H1 (cell line): ENCODE data around the gene MILR1. TPM values are rescaled to one million over a fixed set of nuclear protein-coding genes. Genes with fewer than 3 reads are reported as not detected.
A peak's percentile ranks its signal among the peaks of the same experiment; 100 is the strongest.

Experiments used
- CTCF ChIA-PET: fragments of 300-600 bp; sonication (Branson Sonifier 250); formaldehyde crosslinking; loops from one replicate; lab custom pipeline; 2021; ENCODE audit not compliant: partially characterized antibody; lab: Charles Lee
- POLR2A ChIA-PET: fragments of 300-600 bp; sonication (Branson Sonifier 250); formaldehyde crosslinking; loops from one replicate; lab custom pipeline; 2021; ENCODE audit warnings: inconsistent platforms; ENCODE audit not compliant: partially characterized antibody; lab: Charles Lee
- DNase-seq, 2 experiments: peaks; one replicate each; pipeline versions ENCODE4 v3.0.0 to v3.0.0-alpha.2; 2010 to 2022; ENCODE audit warnings: low spot score in 2 of 2, low read depth in 1 of 2, mixed read lengths in 1 of 2
- FAIRE-seq: peaks from 2 replicates; lab custom pipeline; 2011; peaks lifted over from hg19 to GRCh38; lab: Jason Lieb, UNC
- H2AFZ ChIP-seq: 2 replicates; pipeline ENCODE4 v1.8.1; 2012; ENCODE audit warnings: low read length, inconsistent platforms
- H2AK5ac ChIP-seq: 2 replicates; pipeline ENCODE4 v1.6.1; 2013; ENCODE audit warnings: low read depth, low read length
- H2BK120ac ChIP-seq: replicated peaks from 2 replicates; pipeline ENCODE3; 2013; ENCODE audit warnings: low read depth, low read length, inconsistent platforms
- H2BK12ac ChIP-seq: 2 replicates; pipeline ENCODE4 v1.6.1; 2013; ENCODE audit warnings: low read depth, low read length
- H2BK15ac ChIP-seq: 2 replicates; pipeline ENCODE4 v1.6.1; 2013; ENCODE audit warnings: low read length
- H2BK20ac ChIP-seq: 2 replicates; pipeline ENCODE4 v1.6.1; 2013; ENCODE audit warnings: low read length
- H2BK5ac ChIP-seq: 2 replicates; pipeline ENCODE4 v1.6.1; 2013; ENCODE audit warnings: low read depth, low read length
- H3K14ac ChIP-seq: 2 replicates; pipeline ENCODE4 v1.6.1; 2013; ENCODE audit warnings: inconsistent platforms; ENCODE audit not compliant: insufficient read length
- H3K18ac ChIP-seq: 2 replicates; pipeline ENCODE4 v1.6.1; 2013; ENCODE audit warnings: low read length; ENCODE audit errors: extremely low read depth
- H3K23ac ChIP-seq: 2 replicates; pipeline ENCODE4 v1.6.1; 2013; ENCODE audit warnings: inconsistent platforms; ENCODE audit not compliant: insufficient read length
- H3K23me2 ChIP-seq: 2 replicates; pipeline ENCODE4 v1.6.1; 2013; ENCODE audit warnings: low read depth, low read length
- H3K27ac ChIP-seq: 2 replicates; pipeline ENCODE4 v1.6.1; 2011; ENCODE audit warnings: low read depth, low read length, inconsistent platforms
- H3K27me3 ChIP-seq, 4 experiments: replicated peaks in 1 of 4; 1 replicate in 1 of 4; 2 replicates in 3 of 4; pipeline versions ENCODE4 v1.6.1 to v1.8.1; 2011 to 2013; ENCODE audit warnings: low read length in 3 of 4, mild to moderate bottlenecking in 3 of 4, inconsistent platforms in 2 of 4, mixed read lengths in 2 of 4, moderate library complexity in 1 of 4; ENCODE audit not compliant: control insufficient read depth in 3 of 4, insufficient read depth in 3 of 4; ENCODE audit errors: extremely low read depth in 1 of 4
- H3K36me3 ChIP-seq, 4 experiments: 2 replicates each; pipeline versions ENCODE4 v1.6.1 to v1.8.1; 2011 to 2013; ENCODE audit warnings: mild to moderate bottlenecking in 4 of 4, low read length in 3 of 4, moderate library complexity in 2 of 4, control low read depth in 1 of 4, inconsistent platforms in 1 of 4; ENCODE audit not compliant: insufficient read depth in 4 of 4, control insufficient read depth in 2 of 4
- H3K4ac ChIP-seq: replicated peaks from 2 replicates; pipeline ENCODE3; 2013; ENCODE audit warnings: low read length, low read depth, mixed read lengths, inconsistent platforms; ENCODE audit not compliant: insufficient read length
- H3K4me1 ChIP-seq, 4 experiments: replicated peaks in 1 of 4; 1 replicate in 1 of 4; 2 replicates in 3 of 4; pipeline versions ENCODE4 v1.6.1 to v1.8.1; 2011 to 2013; ENCODE audit warnings: low read length in 3 of 4, inconsistent platforms in 2 of 4, mixed read lengths in 1 of 4; ENCODE audit not compliant: insufficient read depth in 4 of 4, control insufficient read depth in 3 of 4
- H3K4me2 ChIP-seq, 2 experiments: 2 replicates each; pipeline versions ENCODE4 v1.6.1 to v1.8.1; 2011 to 2013; ENCODE audit warnings: low read depth in 2 of 2, low read length in 2 of 2, control low read depth in 1 of 2, inconsistent platforms in 1 of 2, mild to moderate bottlenecking in 1 of 2; ENCODE audit not compliant: insufficient read depth in 1 of 2
- H3K4me3 ChIP-seq, 4 experiments: fragments of 200-600, 300-600 bp in 1 of 4; sonication (generic), shearing (Covaris generic), sonication (Bioruptor Twin) in 1 of 4; 2 replicates each; pipeline versions ENCODE4 v1.5.1 to v1.8.1; 2011 to 2016; ENCODE audit warnings: low read length in 4 of 4, low read depth in 3 of 4, control low read depth in 2 of 4, inconsistent platforms in 2 of 4, mild to moderate bottlenecking in 2 of 4, mixed read lengths in 1 of 4, moderate library complexity in 1 of 4; ENCODE audit not compliant: insufficient read depth in 2 of 4; ENCODE audit errors: extremely low read depth in 1 of 4
- H3K56ac ChIP-seq: replicated peaks from 2 replicates; pipeline ENCODE3; 2013; ENCODE audit warnings: low read depth, mild to moderate bottlenecking, mixed read lengths, low read length, inconsistent platforms; ENCODE audit not compliant: insufficient read length
- H3K79me1 ChIP-seq: 2 replicates; pipeline ENCODE4 v1.6.1; 2013; ENCODE audit warnings: low read depth, low read length, control low read depth
- H3K79me2 ChIP-seq, 2 experiments: 2 replicates each; pipeline versions ENCODE4 v1.6.1 to v1.8.1; 2012 to 2013; ENCODE audit warnings: low read length in 2 of 2, mild to moderate bottlenecking in 2 of 2, inconsistent platforms in 1 of 2; ENCODE audit not compliant: insufficient read depth in 2 of 2, control insufficient read depth in 1 of 2
- H3K9ac ChIP-seq, 4 experiments: replicated peaks in 1 of 4; 1 replicate in 1 of 4; 2 replicates in 3 of 4; pipeline versions ENCODE4 v1.6.1 to v1.8.1; 2011 to 2013; ENCODE audit warnings: low read depth in 3 of 4, low read length in 3 of 4, control low read depth in 2 of 4, mild to moderate bottlenecking in 2 of 4, moderate library complexity in 2 of 4, inconsistent platforms in 1 of 4; ENCODE audit errors: extremely low read depth in 1 of 4
- H3K9me3 ChIP-seq, 2 experiments: 2 replicates each; pipeline versions ENCODE4 v1.6.1 to v1.8.1; 2012 to 2013; ENCODE audit warnings: mild to moderate bottlenecking in 2 of 2, moderate library complexity in 2 of 2, control low read depth in 1 of 2, inconsistent platforms in 1 of 2, low read depth in 1 of 2, low read length in 1 of 2, mixed read lengths in 1 of 2; ENCODE audit not compliant: insufficient read depth in 2 of 2
- H4K20me1 ChIP-seq, 2 experiments: replicated peaks in 1 of 2; 2 replicates each; pipeline versions ENCODE3 to v1.8.1; 2011 to 2013; ENCODE audit warnings: inconsistent platforms in 2 of 2, low read length in 2 of 2, mild to moderate bottlenecking in 1 of 2; ENCODE audit not compliant: insufficient read depth in 2 of 2, control insufficient read depth in 1 of 2
- H4K5ac ChIP-seq: 2 replicates; pipeline ENCODE4 v1.6.1; 2013; ENCODE audit warnings: low read length, low read depth, mixed read lengths, inconsistent platforms; ENCODE audit not compliant: insufficient read length
- H4K8ac ChIP-seq: 2 replicates; pipeline ENCODE4 v1.8.0; 2013; ENCODE audit warnings: mild to moderate bottlenecking, moderate library complexity, low read length, inconsistent platforms; ENCODE audit not compliant: insufficient read depth; ENCODE audit errors: extremely low read depth
- H4K91ac ChIP-seq: replicated peaks from 2 replicates; pipeline ENCODE3; 2013; ENCODE audit warnings: low read length, mixed read lengths, inconsistent platforms; ENCODE audit not compliant: insufficient read length
- KDM5A ChIP-seq: fragments of 200-600 bp; IDR thresholded peaks from 2 replicates; pipeline ENCODE4 v1.7.1; 2012; ENCODE audit warnings: mild to moderate bottlenecking, low read length, inconsistent platforms, mixed read lengths
- POLR2A ChIP-seq, 2 experiments: IDR thresholded peaks; 1 replicate in 1 of 2; 2 replicates in 1 of 2; pipeline ENCODE4 v1.6.1; 2011; ENCODE audit warnings: low read depth in 2 of 2, low read length in 2 of 2, mild to moderate bottlenecking in 2 of 2; ENCODE audit errors: control extremely low read depth in 1 of 2
- POLR2AphosphoS5 ChIP-seq: IDR thresholded peaks from 2 replicates; pipeline ENCODE4 v1.6.1; 2011; ENCODE audit warnings: low read depth, low read length
- RXRA ChIP-seq: IDR thresholded peaks from 2 replicates; pipeline ENCODE4 v1.6.1; 2011; ENCODE audit warnings: low read depth, mild to moderate bottlenecking, low read length, moderate library complexity; ENCODE audit not compliant: insufficient read depth
- SIRT6 ChIP-seq: IDR thresholded peaks from one replicate; pipeline ENCODE4 v1.7.1; 2012; ENCODE audit warnings: low read length, inconsistent platforms
- TAF1 ChIP-seq: IDR thresholded peaks from 2 replicates; pipeline ENCODE4 v1.6.1; 2011; ENCODE audit warnings: mild to moderate bottlenecking, low read depth, low read length
- WGBS, 2 experiments: shearing (Covaris generic) in 1 of 2; methylation state at CpG; one replicate each; pipeline versions ENCODE4 v1.1.6 to v1.1.7; 2013 to 2015; ENCODE audit warnings: low lambda C conversion rate in 2 of 2, mixed read lengths in 2 of 2, inconsistent platforms in 1 of 2, low coverage in 1 of 2, missing lambda C conversion rate in 1 of 2; ENCODE audit not compliant: insufficient replicate concordance in 2 of 2, insufficient coverage in 1 of 2, insufficient read length in 1 of 2; ENCODE audit errors: extremely low coverage in 1 of 2, missing lambda C conversion rate in 1 of 2; 5-methylcytosine and 5-hydroxymethylcytosine counted together
- polyA plus RNA-seq, 7 experiments: library from polyadenylated mRNA; depleted of rRNA in 3 of 7; stranded (reverse) in 5 of 7; unstranded in 2 of 7; fragments of >200 nt in 5 of 7; fragments of 200-250 nt in 2 of 7; gene quantifications; 1 replicate in 5 of 7; 2 replicates in 1 of 7; 4 replicates in 1 of 7; pipeline versions ENCODE4 v1.2.1 to v1.2.3, GENCODE V29; 2011 to 2013; ENCODE audit warnings: missing spikeins in 2 of 7, mixed read lengths in 2 of 7
- total RNA-seq: library from RNA; stranded (reverse); fragmentation: NEBNext Ultra II Directional; extraction: Animal tissue kit (Norgen Biotek cat#: 25700); gene quantifications from 2 replicates; pipeline ENCODE4 v1.2.1, GENCODE V29; 2021
- TF ChIP-seq, protein P1 (sequence below): IDR thresholded peaks from 2 replicates; pipeline ENCODE4 v1.6.1; 2012; ENCODE audit warnings: inconsistent platforms

Gene MILR1
- total and polyA plus RNA-seq, 2 of the 8 experiments (the other 6 are each of a cell fraction or from before 2014, with no cell fraction given), result not detected

DNA sequence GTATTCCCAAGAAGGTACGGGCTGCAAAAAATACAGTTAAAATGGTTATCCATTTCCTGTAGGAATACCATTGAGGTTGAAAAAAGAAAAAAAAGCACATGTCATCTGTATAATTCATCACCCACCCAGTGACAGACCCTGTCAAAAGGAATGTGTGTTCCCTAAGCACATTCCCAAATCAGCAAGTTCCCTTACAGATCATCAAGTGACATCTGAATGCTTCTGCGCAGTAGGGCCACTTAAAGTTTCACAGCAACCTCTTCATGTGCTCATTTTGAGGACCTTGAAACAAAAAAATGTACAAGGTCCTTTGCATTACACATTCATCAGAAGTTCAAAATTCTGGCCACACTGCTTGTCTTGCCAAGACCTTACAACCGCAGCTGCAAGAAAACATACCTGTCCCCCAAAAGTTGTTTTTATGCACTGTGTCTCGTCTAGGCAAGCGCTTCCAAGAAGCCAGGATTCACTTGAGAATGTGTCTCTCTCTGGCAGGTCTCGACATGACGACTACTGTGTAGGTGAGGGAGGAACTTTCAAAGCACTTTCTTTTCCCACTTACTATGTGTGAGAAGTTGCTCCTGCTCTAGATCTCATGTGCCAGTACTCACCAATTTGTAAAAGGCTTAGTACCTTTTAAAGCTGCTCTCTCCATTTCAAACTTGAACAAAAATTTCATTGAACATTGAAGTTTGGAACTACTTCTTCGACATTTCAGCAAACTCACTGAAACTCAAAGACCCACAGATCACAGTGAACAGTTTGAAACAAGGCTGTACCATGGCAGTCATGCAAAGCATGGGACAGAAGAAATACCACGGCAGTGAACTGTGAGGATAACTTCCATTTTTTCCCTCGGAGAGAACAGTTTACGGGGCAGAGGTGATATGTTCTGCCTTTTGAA is 52.2 kb downstream of the MILR1 start:
- FAIRE-seq, result no peak

More for the DNA sequence above, 52.2 kb downstream of the MILR1 start:
- H3K23ac ChIP-seq, result no peak overlapping the region
- H4K5ac ChIP-seq, result no peak overlapping the region
- H2AK5ac ChIP-seq, result no peak overlapping the region
- DNase-seq, result no peak
- CTCF ChIA-PET, result interaction anchor here (1.1 to 2.2 kb wide), 4 partner anchors 8 to 82 kb away, joined by 3 to 8 read pairs (median 5); no protein-coding TSS in a partner anchor
- no peak overlapping the region for H3K4me3 ChIP-seq
- TF ChIP-seq POLR2AphosphoS5, result peak; percentile 71
- TF ChIP-seq SIRT6, result no peak
- no peak for TF ChIP-seq TAF1
- TF ChIP-seq, protein P1, sequence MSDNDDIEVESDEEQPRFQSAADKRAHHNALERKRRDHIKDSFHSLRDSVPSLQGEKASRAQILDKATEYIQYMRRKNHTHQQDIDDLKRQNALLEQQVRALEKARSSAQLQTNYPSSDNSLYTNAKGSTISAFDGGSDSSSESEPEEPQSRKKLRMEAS, result no peak
- TF ChIP-seq POLR2A (IDR thresholded peaks at IDR 0.05; ENCODE audit: control extremely low read depth in 1 of 2, low read depth in 2 of 2, low read length in 2 of 2), result peak; percentile 51 to 72
- no peak for TF ChIP-seq RXRA
- TF ChIP-seq KDM5A, result no peak
- TF ChIP-seq, all 59 proteins: peak for 2
- no peak overlapping the region; a peak in 1 of 4 replicates for H3K4me2 ChIP-seq
- no peak overlapping the region for H2BK20ac ChIP-seq
- peaks cover 16 to 23% of the 10 kb centered on the region in 2 experiments for H4K20me1 ChIP-seq
- H3K23me2 ChIP-seq, result peaks cover 3% of the 10 kb centered on the region
- peak overlapping the region in 1 of 4 experiments; percentile 59; a peak in 2 of 7 replicates for H3K9ac ChIP-seq
- H3K14ac ChIP-seq, result no peak overlapping the region
- H4K91ac ChIP-seq, result no peak overlapping the region
- H3K27me3 ChIP-seq, result no peaks in the 10 kb centered on the region
- H3K56ac ChIP-seq, result no peak overlapping the region
- peaks cover 22 to 66% of the 10 kb centered on the region in 2 experiments for H3K79me2 ChIP-seq
- no peak overlapping the region for H3K18ac ChIP-seq
- H2AFZ ChIP-seq, result no peak overlapping the region
- no peak overlapping the region for H2BK5ac ChIP-seq
- no peak overlapping the region for H3K27ac ChIP-seq
- POLR2A ChIA-PET, result interaction anchor here (0.7 to 7.2 kb wide), 11 partner anchors 7 to 355 kb away, joined by 3 to 320 read pairs (median 4); partner anchors contain the start of gene POLG2
- H2BK120ac ChIP-seq, result no peak overlapping the region
- peaks cover 47 to 75% (median 55%) of the 10 kb centered on the region in 4 experiments for H3K36me3 ChIP-seq
- H2BK15ac ChIP-seq, result no peak overlapping the region
- WGBS, 2 experiments, result 89% methylated on average over 11 of the region's 11 CpGs; no CpG with 5 or more reads in 1 of the 2 experiments
- peaks cover 4% of the 10 kb centered on the region for H3K79me1 ChIP-seq
- peak overlapping the region; percentile 93; the same call in 1 of the 2 replicates for H4K8ac ChIP-seq
- H3K9me3 ChIP-seq, result no peaks in the 10 kb centered on the region
- peaks cover 0 to 7% (median 3%) of the 10 kb centered on the region in 4 experiments; a peak in 4 of 7 replicates for H3K4me1 ChIP-seq
- H2BK12ac ChIP-seq, result no peak overlapping the region
- no peak overlapping the region for H3K4ac ChIP-seq
